HTR-8/SVneo (cell line): ENCODE measurements around the gene TBC1D17.

Experiments used
- DNase-seq: peaks from one replicate; pipeline ENCODE4 v3.0.0; 2011; ENCODE audit warnings: low spot score, mixed read lengths; ENCODE audit not compliant: insufficient read length
- FAIRE-seq: peaks from 2 replicates; lab custom pipeline; 2011; peaks lifted over from hg19 to GRCh38; lab: Jason Lieb, UNC

TBC1D17 gene

DNA sequence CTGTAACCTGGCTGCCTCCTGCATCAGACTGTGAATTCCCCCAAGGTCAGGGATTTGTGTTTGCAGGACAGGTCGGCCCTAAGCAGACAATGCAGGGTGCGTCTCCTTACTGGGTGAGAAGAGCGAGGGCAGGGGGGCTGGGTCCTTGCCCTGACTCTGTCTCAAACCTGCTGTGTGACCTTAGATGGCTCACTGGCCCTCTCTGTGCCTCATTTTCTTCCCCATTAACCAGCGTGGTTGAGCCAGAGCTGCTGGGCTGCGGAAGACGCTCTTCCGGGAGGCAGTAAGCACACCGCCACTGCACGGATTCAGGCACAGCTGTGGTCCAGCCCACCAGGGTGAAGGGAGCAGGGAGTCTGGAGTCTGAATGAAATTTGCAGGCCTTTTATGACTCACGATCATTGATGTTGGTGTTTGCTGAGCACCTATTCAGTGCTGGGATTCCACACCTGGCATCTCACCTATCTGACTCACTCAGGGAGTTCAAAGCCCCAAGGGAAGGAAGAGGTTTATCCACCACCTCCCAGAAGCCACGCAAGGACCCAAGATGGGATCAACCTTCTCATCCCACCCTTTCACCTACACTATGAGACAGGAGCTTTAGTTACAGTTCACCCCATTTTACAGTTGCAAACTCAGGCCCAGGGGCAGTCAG lies 2.9 kb upstream of the TBC1D17 start:
- FAIRE-seq (no peak), DNase-seq (no peak)

DNA sequence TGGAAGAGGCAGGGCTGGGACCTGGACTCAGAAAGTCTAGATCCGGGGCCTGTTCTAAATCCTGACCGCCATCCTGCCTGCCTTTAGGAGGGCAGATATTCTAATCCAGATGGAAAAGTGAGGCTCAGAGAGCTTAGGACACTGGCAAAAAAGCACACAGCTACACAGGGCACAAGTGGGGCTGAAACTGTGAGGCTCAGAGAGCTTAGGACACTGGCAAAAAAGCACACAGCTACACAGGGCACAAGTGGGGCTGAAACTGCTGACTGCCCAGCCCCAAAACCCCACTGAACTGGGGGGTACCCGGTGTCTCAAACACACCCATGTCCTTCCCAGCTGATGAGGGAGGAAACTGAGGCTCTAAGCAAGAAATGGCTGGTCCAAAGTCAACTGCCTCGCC lies 2.3 kb upstream of the TBC1D17 start:
- FAIRE-seq (no peak), DNase-seq (no peak)

DNA sequence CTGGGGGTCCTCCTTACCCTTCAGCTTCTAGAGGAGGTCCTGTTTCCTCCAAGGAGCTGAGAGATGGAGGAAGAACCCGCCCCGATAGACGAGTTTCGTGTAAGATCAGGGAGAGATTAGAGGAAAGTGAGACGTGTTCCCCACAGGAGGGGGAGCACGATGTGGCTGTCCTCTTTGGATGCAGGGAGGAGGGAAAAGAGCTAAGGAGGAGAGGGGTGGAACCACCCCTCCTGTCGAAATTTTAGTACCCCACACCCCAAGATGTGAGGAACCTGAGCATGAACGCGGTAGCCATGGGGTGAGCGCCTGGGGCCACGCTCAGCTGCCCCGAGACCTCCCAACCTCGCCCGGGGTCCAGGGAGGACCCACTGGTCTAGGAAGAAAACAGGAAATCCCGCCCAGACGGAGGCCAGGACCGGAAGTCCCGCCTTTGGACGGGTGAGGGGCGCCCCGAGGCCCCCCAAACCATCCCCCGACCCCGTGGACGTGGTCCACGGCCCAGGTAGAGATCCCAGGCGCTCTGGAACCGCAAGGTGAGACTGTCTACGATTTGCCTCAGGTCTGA lies 1.6 kb upstream of the TBC1D17 start:
- DNase-seq (peak; percentile 74), FAIRE-seq (no peak)

DNA sequence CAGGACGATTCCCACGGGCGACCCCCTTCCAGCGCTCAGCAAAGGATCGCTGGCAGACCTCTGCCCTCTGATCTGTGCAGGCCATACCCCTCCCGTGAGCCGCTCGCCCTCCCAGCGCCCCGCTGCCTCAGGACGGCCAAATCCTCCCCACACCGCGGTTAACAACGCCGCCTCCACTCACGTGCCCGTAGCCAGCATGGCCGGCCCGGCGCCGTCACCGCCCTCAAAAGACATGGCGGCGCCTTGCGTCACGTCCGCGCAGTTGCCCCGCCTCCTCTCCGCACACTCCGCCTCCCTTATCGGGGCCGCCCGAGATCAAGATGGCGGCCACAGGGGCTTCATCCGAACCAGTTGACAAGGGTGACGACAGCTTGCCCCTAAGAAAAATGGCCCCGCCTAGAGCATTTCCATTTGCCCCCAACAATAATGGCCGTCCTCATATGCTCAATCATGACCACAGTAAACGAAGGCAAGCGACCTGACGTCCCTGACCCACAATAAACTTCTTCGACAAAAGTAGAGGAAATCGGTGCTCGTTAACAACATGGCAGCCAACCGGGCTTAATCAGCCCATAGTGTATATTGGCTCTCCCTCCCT lies 981 bp upstream of the TBC1D17 start:
- FAIRE-seq: peak; percentile 96
- peak; percentile 68 for DNase-seq

DNA sequence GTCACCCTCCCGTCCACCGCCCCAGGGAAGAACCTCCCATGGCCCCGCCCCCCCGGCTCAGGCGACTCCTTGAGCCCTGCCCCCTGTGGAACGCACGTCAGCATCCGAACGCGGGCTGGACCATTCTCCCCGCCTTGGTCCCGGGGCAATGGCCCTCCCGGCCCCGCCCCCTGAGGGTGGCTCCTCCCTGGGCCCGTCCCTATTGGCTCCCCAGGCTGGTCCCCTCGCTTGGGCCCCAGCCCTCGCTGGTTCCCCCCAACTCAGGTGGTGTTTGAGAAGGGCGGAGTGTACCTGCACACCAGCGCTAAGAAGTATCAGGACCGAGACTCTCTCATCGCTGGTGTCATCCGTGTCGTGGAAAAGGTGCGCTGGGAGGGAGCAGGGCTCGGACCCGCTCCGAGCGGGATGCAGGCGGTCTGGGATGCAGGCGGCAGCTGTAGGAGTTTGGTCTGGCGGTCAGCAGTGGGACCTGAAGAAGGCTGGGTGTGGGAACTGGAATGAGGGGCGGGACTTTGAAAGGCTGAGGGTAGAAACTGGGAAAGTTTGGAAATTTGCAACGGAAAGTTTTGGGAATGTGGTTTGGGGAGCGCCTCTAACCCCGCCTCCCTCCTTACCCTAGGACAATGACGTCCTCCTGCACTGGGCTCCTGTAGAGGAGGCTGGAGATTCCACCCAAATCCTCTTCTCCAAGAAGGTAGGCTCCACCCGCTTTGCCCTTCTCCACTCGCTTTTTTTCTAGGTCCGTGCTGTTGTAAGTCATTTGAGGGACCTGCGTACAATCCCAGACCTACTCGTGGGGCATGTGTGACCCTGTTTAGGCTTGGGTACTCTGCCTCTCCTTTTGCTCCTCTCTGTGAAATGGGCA lies 609 bp downstream of the TBC1D17 start:
- DNase-seq (peak; percentile 96), FAIRE-seq (peak; percentile 82)

DNA sequence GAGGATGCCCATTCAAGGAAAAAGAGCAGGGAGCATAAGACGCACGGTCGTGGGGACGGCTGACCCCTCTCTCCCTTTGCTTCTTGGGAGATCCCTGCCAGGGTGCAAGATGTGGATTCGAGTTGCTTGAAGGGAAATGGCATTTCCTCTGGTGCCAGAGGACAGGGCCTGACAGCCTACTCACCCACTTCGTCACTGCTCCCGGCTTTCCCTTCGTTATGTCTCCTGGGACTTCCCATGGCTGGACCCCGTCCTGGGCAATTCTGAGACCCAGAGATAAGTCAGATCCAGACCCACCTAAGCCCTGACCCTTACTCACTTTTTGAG lies 1.2 kb downstream of the TBC1D17 start:
- no peak for DNase-seq
- FAIRE-seq: no peak

DNA sequence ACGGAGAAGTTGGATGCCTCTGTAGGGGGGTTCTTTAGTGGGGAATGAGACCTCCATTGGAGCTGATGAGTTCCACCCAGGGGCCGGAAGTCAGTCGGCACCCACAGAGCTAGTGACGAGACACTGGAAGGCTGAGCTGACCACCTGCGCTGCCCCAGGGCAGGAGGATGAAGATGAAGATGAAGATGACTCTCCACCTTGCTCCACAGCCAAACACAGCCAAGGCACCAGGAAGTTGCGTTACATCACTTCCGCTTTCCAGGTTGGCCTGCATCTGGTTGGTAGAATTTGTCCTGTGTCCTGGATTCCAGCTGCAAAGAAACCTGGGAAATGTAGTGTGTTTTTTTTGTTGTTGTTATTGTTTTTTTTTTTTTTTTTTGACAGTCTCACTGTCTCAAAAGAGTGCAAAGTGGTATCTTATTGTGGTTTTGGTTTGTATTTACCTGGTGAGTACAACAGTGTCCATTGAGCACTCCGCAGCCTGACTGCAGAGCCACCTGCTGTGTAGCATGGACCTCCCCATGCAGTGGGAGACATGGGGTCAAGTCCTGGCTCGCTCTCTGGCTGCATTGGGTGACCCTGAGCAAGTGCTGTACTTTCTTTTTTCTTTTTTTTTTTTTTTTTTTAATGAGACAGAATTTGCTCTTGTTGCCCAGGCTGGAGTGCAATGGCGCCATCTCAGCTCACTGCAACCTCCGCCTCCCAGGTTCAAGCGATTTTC lies 1.9 kb downstream of the TBC1D17 start:
- DNase-seq (no peak), FAIRE-seq (no peak)

DNA sequence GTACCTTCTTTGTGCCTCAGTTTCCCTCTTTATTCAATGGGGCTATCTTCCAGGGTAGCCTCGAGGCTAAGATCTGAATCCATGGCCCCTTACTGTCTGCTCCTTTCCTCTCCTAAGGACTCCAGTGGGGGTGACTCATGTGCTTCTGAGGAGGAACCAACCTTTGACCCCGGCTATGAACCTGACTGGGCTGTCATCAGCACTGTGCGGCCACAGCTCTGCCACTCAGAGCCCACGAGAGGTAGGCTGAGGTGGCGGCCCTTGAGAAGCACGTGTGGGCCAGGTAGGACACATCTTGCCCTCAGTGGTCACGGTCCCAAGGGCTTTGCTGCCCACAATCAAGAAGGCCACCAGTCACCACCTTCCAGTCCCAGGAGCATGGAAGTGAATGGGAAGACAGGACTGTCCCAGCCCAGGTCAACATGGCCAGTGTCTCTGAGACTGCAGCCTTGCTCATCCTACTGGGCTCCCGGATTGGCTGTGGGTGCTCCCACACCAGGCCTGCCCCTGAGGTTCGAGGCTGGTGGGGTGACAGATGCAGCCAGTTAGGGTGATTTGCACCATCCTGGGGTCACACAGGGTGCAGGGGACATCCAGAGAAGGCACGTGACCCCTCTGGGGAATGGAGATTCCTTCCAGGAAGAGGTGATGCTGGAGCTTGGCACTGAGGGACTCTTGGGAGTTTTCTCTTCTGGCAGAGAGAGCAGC lies 2.8 kb downstream of the TBC1D17 start:
- DNase-seq: no peak
- FAIRE-seq: no peak

DNA sequence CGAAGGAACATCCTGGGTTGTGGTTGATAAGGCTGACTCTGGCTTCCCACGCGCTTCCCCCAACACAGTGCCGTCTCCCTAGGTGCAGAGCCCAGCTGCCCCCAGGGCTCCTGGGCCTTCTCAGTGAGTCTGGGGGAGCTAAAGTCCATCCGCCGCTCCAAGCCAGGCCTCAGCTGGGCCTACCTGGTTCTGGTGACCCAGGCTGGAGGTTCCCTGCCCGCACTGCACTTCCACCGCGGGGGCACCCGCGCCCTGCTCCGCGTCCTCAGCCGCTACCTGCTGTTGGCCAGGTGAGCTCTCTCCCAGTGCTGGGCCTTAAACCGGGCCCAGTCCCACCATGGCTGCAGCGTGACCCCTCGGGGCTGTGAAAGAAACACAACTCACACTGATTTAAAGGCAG lies 3.7 kb downstream of the TBC1D17 start:
- no peak for FAIRE-seq
- DNase-seq: no peak

DNA sequence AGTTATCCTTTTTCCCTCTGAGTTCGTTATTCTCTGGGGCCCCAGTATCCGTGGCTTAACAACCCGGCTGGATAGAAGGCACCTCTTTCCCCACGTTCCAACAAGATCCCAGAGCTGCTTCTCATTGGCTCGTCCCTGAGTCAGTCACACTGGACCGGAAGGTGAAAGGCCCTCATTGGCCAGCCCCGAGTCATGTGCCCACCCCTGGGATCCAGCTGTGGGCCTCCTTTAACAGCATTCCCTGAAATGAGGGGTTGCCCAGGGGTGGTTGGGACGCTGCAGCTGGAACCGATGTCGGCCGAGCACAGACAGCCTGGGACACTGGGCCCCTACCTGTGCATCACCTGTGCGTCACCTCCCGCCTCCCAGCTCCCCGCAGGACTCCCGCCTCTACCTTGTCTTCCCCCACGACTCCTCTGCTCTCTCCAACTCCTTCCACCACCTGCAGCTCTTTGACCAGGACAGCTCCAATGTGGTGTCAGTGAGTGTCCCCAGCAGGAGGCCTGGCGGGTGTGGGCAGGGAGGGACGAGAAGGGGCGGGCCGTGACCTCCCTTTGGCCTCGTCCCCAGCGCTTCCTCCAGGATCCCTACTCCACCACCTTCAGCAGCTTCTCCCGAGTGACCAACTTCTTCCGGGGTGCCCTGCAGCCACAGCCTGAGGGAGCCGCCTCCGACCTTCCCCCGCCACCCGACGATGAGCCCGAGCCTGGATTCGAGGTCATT lies 4.3 kb downstream of the TBC1D17 start:
- FAIRE-seq (no peak), DNase-seq (no peak)

DNA sequence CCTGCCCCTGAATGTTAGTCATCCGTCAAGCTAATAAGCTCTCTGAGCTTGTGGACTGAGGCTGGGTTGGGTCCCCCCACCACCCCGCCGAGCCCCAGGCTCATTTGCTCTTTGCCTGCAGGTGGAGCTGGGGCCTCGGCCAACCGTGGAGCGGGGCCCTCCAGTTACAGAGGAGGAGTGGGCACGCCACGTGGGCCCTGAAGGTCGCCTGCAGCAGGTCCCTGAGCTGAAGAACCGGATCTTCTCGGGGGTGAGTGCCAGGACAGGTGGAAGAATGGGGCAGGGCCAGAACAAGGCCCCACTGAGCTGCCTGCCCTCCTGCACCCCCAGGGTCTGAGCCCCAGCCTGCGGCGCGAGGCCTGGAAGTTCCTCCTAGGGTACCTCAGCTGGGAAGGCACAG lies 5.1 kb downstream of the TBC1D17 start:
- DNase-seq (no peak), FAIRE-seq (no peak)

DNA sequence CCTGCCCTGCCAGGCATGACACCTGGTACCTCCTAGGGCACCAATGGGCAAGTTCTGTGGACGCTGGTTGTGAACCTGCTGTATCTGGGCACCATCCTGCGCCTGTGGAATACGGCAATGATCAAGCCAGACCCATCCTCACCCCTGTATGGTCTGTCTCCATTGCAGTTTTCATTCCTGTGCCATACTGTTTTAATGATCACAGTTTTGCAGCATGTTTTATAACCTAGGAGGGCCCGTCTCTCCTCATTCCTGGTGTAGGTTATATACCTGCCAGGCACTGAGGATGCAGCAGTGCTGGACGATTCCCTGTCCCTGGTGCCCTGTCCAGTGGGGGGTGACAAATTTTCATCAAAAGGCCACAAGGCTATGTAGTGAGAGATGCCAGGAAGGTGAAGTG lies 5.6 kb downstream of the TBC1D17 start:
- FAIRE-seq: no peak

DNA sequence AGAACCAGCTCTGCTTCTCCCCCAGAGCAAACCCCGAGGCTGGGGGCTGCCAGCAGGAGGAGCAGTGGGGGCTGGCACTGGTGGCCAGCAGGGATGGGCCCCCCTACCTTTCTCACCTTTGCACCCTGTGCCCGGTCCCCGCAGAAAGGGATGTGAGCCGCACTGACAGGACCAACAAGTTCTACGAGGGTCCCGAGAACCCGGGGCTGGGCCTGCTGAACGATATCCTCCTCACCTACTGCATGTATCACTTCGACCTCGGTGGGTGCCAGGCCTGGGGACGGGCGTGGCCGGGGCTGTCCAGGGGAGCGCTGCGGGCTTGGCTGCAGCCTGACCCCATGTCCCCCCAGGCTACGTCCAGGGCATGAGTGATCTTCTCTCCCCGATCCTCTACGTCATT lies 6.6 kb downstream of the TBC1D17 start:
- DNase-seq (no peak), FAIRE-seq (no peak)

More for the DNA sequence above, 5.6 kb downstream of the TBC1D17 start:
- no peak for DNase-seq

DNA sequence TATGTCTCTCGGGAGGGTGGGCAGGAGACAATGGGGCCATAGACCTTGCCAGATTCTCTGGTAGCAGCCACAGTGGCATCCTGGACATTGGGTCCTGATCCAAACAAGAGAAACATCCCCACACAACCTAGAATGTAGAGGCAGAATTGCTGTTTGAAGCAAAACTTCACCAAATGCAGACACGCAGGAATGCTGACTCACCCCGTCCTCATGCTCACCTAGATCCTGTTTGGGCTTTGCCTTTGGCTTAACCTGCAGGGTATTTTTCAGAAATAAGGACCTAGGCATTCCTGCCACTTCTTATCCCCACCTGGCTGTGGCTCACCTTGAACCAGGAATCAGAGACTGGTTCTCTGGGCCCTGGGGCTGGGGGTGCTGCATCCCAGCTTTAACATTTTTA lies 7.3 kb downstream of the TBC1D17 start:
- DNase-seq: no peak
- no peak for FAIRE-seq

DNA sequence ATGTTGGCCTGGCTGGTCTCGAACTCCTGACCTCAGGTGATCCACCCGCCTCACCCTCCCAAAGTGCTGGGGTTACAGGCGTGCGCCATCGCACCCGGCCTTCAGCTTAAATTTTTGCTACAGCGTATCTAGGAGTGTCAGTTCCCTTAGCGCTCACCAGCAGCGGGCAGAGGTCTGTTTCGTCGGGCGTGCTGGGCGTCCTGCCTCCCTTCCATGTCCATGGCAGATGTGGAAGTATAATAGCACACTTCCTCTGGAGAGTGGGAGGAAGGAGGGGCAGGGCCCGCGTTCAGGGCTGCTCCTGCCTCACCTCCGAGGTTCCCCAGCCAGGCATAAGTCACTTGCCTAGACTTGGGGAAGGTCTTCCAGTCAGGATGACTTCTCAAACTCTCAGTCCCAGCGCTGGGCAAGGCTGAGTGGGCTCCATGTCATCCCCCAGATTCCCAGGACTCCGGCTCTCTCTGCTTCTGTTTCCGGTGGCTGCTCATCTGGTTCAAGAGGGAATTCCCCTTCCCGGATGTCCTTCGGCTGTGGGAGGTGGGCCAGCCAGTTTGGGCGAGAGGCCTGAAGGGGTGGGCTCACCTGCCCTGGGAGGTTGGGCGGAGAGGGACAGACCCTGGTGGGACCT lies 9.6 kb downstream of the TBC1D17 start:
- FAIRE-seq: no peak
- no peak for DNase-seq

DNA sequence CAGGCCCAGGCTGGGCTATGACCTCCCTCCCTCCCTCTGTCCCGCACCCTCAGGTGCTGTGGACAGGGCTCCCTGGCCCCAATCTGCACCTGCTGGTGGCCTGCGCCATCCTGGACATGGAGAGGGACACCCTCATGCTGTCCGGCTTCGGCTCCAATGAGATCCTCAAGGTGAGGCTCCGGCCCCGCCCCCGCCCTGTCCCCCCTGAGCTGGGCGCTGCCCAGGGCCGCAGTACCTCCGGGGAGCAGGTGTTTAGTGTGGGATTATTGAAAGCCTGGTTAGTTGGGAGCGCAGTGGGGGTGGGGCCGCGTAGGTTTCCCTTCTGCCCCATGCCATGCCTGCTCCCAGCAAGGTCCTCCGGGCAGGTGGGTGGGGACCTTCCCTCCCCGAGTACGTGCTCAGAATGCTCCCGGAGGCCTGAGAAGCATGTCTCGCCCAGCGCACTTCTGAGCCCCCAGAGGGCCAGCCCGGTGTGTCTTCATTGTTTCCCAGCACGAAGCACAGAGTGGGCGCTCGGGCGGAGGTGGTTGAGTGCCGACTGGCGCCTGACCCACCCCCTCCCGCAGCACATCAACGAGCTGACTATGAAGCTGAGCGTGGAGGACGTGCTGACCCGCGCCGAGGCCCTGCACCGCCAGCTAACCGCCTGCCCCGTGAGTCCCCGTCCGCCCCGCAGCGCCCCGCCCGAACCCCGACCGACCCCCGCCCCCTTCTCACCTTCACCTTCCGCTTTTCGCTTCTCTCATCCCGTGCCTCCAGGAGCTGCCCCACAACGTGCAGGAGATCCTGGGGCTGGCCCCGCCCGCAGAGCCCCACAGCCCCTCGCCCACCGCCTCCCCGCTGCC lies 10.4 kb downstream of the TBC1D17 start:
- no peak for DNase-seq
- FAIRE-seq: no peak

DNA sequence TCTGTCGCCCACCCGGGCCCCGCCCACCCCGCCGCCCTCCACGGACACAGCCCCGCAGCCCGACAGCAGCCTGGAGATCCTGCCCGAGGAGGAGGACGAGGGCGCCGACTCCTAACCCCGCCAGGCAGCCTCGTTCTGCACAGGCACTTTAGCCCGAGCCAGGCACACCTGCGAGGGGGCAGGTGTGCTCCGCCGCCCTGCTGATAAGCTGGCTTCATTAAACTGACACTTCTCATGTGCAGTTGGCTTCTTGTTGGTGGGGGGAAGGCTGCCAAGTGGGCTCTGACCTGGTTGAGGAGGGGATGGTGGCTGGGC lies 11.0 kb downstream of the TBC1D17 start:
- FAIRE-seq (no peak), DNase-seq (no peak)

DNA sequence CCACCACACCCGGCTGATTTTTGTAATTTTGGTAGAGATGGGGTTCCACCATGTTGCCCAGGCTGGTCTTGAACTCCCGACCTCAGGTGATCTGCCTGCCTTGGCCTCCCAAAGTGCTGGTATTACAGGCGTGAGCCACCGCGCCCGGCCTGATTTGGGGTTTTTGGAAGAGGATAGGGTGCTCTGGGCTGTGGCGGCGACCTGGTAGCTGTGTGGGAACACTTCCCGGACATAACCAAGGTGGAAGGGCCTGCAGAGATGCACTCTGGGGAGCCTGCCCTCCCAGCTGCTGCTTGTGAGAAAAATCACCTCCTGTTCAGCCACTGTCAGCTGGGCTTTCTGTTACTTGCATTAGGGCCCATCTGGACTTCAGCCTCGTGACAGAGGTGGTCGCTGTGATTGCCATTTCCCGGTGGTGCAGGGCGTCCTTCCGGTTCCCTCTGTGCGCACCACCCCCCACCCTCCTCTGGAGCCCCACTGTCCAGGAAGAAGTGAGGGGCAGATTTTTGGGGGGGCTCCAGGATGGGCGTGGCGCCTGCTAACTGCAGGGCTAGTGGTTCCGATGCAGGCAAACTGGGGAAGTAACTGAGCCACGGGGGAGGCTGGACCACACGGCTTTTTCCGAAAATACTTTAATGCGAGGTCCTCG lies 11.7 kb downstream of the TBC1D17 start:
- FAIRE-seq (no peak), DNase-seq (no peak)
